Measurements from ENCODE around the gene SLC25A12.
"Not testable (repeated sequence)": the region's sequence is repeated elsewhere in the genome, so short reads cannot be mapped to it uniquely, and the experiment has no call there.

DNA sequence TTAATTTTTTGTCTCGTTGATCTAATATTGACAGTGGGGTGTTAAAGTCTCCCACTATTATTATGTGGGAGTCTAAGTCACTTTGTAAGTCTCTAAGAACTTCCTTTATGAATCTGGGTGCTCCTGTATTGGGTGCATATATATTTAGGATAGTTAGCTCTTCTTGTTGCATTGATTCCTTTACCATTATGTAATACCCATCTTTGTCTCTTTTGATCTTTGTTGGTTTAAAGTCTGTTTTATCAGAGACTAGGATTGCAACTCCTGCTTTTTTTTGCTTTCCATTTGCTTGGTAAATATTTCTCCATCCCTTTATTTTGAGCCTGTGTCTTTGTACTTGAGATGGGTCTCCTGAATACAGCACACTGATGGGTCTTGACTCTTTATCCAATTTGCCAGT lies 135.3 kb downstream of the SLC25A12 start:
- TF ChIP-seq ZNF274 (IDR thresholded peaks at IDR 0.05; ENCODE audit: low read depth, low read length); YY1 (IDR thresholded peaks at IDR 0.05; ENCODE audit: insufficient read depth, insufficient read length); SUZ12 (IDR thresholded peaks at IDR 0.05; ENCODE audit: extremely low read depth, insufficient read depth, insufficient read length): not testable (repeated sequence)
